Endodermal cell (in vitro differentiated cells): ENCODE measurements around the gene GPR32. TPM values are rescaled to one million over a fixed set of nuclear protein-coding genes. Genes with fewer than 3 reads are reported as not detected.
A peak's percentile ranks its signal among the peaks of the same experiment; 100 is the strongest.

Experiments used
- DNase-seq: peaks from one replicate; pipeline ENCODE4 v3.0.0-alpha.2; 2017
- H3K27ac ChIP-seq: 2 replicates; pipeline ENCODE4 v1.5.1; 2013; ENCODE audit warnings: mild to moderate bottlenecking, low read depth, low read length, moderate library complexity
- H3K27me3 ChIP-seq: 2 replicates; pipeline ENCODE4 v1.6.1; 2013; ENCODE audit warnings: mild to moderate bottlenecking, low read length, moderate library complexity; ENCODE audit not compliant: insufficient read depth, control insufficient read depth, poor library complexity, severe bottlenecking
- H3K36me3 ChIP-seq: 2 replicates; pipeline ENCODE4 v1.7.0; 2013; ENCODE audit warnings: mild to moderate bottlenecking, low read length, moderate library complexity; ENCODE audit not compliant: control insufficient read depth, insufficient read depth
- H3K4me1 ChIP-seq: one replicate; pipeline ENCODE4 v1.7.0; 2013; ENCODE audit warnings: low read length; ENCODE audit not compliant: control insufficient read depth, insufficient read depth
- H3K4me3 ChIP-seq: 2 replicates; pipeline ENCODE4 v1.5.1; 2013; ENCODE audit warnings: mild to moderate bottlenecking, low read length, moderate library complexity
- H3K9ac ChIP-seq: 2 replicates; pipeline ENCODE4 v1.6.1; 2013; ENCODE audit warnings: mild to moderate bottlenecking, low read length, moderate library complexity; ENCODE audit not compliant: poor library complexity, severe bottlenecking; ENCODE audit errors: extremely low read depth
- H3K9me3 ChIP-seq: 2 replicates; pipeline ENCODE4 v1.6.1; 2013; ENCODE audit warnings: mild to moderate bottlenecking, low read length, moderate library complexity; ENCODE audit not compliant: control insufficient read depth
- H3K27ac Mint-ChIP-seq: 2 replicates; pipeline ENCODE4 v1.8.0; 2020; ENCODE audit warnings: mixed read lengths
- H3K27me3 Mint-ChIP-seq: 2 replicates; pipeline ENCODE4 v1.8.0; 2021; ENCODE audit warnings: mild to moderate bottlenecking, mixed read lengths; ENCODE audit not compliant: insufficient read depth
- H3K36me3 Mint-ChIP-seq: 2 replicates; pipeline ENCODE4 v1.8.0; 2020; ENCODE audit warnings: low read depth, mixed read lengths
- H3K4me1 Mint-ChIP-seq: 2 replicates; pipeline ENCODE4 v1.8.0; 2020; ENCODE audit warnings: mixed read lengths
- H3K4me3 Mint-ChIP-seq: 2 replicates; pipeline ENCODE4 v1.8.0; 2020; ENCODE audit warnings: mild to moderate bottlenecking, moderate library complexity, mixed read lengths
- H3K9me3 Mint-ChIP-seq: 2 replicates; pipeline ENCODE4 v1.8.0; 2020; ENCODE audit warnings: mild to moderate bottlenecking, mixed read lengths
- CTCF ChIP-seq: fragments of 200-600 bp; sonication (generic); conservative IDR thresholded peaks from 2 replicates; pipeline ENCODE4 v1.5.0; 2021; ENCODE audit warnings: antibody characterized with exemption, mild to moderate bottlenecking
- WGBS, 2 experiments: methylation state at CpG; one replicate each; pipeline versions ENCODE4 v1.1.5 to v1.1.7; 2013; ENCODE audit warnings: missing lambda C conversion rate in 2 of 2, mixed read lengths in 1 of 2; ENCODE audit not compliant: insufficient coverage in 1 of 2, insufficient read length in 1 of 2; 5-methylcytosine and 5-hydroxymethylcytosine counted together
- total RNA-seq, 2 donors: library from RNA; stranded (reverse); fragmentation: NEBNext Ultra II Directional in 1 of 2; extraction: Animal tissue kit (Norgen Biotek cat#: 25700) in 1 of 2; gene quantifications; 2 replicates in 1 of 2; 3 replicates in 1 of 2; pipeline ENCODE4 v1.2.1, GENCODE V29; 2021

The GPR32 gene
- total RNA-seq, 2 donors from 2014 or later = not detected

- Histone ChIP-seq H3K4me1 (no peaks in the 10 kb centered on the region), H3K9me3 (no peaks in the 10 kb centered on the region), H3K4me3 (peak overlapping the region; percentile 77), H3K9ac (no peak overlapping the region), H3K36me3 (no peaks in the 10 kb centered on the region), H3K27me3 (peaks cover 10% of the 10 kb centered on the region), H3K27ac (no peak overlapping the region)
- H3K36me3 Mint-ChIP-seq = no peaks in the 10 kb centered on the region
- peak overlapping the region; percentile 95 for H3K27ac Mint-ChIP-seq
- H3K9me3 Mint-ChIP-seq = peaks cover 1% of the 10 kb centered on the region
- H3K27me3 Mint-ChIP-seq = peaks cover 58% of the 10 kb centered on the region
- peak; percentile 100 for DNase-seq
- peak overlapping the region; percentile 78 for H3K4me3 Mint-ChIP-seq
- WGBS, 2 experiments = 39 to 49% methylated on average over 43 to 64 of the region's 65 CpGs
- peak; percentile 92 for TF ChIP-seq CTCF
- H3K4me1 Mint-ChIP-seq = peaks cover 8% of the 10 kb centered on the region
Observed at GRCh38 chr19:50724522-50725217, 45.6 kb upstream of the GPR32 start.

DNA sequence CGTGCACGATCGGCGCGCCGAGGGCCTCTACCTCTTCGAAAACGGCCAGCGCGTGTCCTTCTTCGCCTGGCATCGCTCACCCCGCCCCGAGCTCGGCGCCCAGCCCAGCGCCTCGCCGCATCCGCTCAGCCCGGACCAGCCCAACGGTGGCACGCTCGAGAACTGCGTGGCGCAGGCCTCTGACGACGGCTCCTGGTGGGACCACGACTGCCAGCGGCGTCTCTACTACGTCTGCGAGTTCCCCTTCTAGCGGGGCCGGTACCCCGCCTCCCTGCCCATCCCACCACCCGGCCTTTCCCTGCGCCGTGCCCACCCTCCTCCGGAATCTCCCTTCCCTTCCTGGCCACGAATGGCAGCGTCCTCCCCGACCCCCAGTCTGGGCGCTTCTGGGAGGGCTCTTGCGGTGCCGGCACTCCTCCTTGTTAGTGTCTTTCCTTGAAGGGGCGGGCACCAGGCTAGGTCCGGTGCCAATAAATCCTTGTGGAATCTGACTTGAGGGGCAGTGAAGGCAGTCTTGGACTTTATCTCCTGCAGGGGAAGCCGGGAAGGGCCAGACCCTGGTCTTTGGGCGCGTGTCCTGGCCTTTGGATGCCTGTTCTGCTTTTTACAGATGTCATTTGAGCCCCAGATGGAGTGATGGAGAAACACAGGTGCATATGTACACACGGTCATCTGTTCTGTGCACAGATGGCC, 44.9 kb upstream of the GPR32 start:
- peak overlapping the region; percentile 78 for H3K4me3 Mint-ChIP-seq
- 46 to 49% methylated on average over 40 to 52 of the region's 52 CpGs for WGBS, 2 experiments
- no peaks in the 10 kb centered on the region for H3K36me3 ChIP-seq
- no peak for DNase-seq
- H3K4me1 Mint-ChIP-seq = peaks cover 8% of the 10 kb centered on the region
- H3K27ac Mint-ChIP-seq = peak overlapping the region; percentile 68
- peaks cover 10% of the 10 kb centered on the region for H3K27me3 ChIP-seq
- TF ChIP-seq CTCF = no peak
- peak overlapping the region; percentile 0 for H3K9ac ChIP-seq
- no peaks in the 10 kb centered on the region for H3K9me3 ChIP-seq
- no peak overlapping the region for H3K27ac ChIP-seq
- H3K4me1 ChIP-seq = no peaks in the 10 kb centered on the region
- peaks cover 1% of the 10 kb centered on the region for H3K9me3 Mint-ChIP-seq
- H3K27me3 Mint-ChIP-seq = peaks cover 55% of the 10 kb centered on the region
- H3K36me3 Mint-ChIP-seq = no peaks in the 10 kb centered on the region
- H3K4me3 ChIP-seq = peak overlapping the region; percentile 70

GRCh38 chr19:50725911-50726230, 44.4 kb upstream of the GPR32 start:
- Histone ChIP-seq H3K9ac (no peak overlapping the region), H3K4me1 (no peaks in the 10 kb centered on the region), H3K27me3 (peaks cover 10% of the 10 kb centered on the region), H3K36me3 (no peaks in the 10 kb centered on the region), H3K27ac (no peak overlapping the region), H3K9me3 (no peaks in the 10 kb centered on the region), H3K4me3 (peak overlapping the region; percentile 70)
- no peak for TF ChIP-seq CTCF
- WGBS, 2 experiments = 86 to 88% methylated on average over 9 of the region's 9 CpGs
- H3K9me3 Mint-ChIP-seq = peaks cover 1% of the 10 kb centered on the region
- peak overlapping the region; percentile 78 for H3K4me3 Mint-ChIP-seq
- H3K27ac Mint-ChIP-seq = no peak overlapping the region
- DNase-seq = no peak
- no peaks in the 10 kb centered on the region for H3K36me3 Mint-ChIP-seq
- H3K4me1 Mint-ChIP-seq = peaks cover 8% of the 10 kb centered on the region
- H3K27me3 Mint-ChIP-seq = peaks cover 50% of the 10 kb centered on the region
